Fibroblast of the conjunctiva (primary cell): Measurements from ENCODE around the gene CDKN2B-AS1.

ENCODE experiments used
- DNase-seq: peaks from one replicate; pipeline ENCODE4 v3.0.0-alpha.2; 2010; ENCODE audit warnings: low read depth

Gene CDKN2B-AS1

DNA sequence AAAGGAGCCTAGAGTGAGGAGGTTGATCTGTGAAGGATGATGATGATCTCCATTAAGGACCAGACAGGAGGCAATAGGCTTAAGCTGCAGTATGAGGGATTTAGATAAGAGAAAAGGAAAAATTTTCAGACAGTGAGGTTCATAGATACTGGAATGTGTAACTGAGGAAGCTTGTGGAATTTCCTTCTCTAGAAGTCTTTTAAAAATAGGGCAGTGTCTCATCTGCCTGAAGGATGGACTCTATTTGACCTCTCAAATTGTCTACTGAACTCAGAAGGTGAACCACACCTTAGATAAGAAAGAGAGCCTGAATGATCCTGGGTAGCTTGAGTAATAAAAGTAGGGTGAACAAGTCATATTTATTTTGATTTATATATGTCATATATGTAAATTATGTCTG, 162.7 kb downstream of the CDKN2B-AS1 start:
- DNase-seq = no peak

DNA sequence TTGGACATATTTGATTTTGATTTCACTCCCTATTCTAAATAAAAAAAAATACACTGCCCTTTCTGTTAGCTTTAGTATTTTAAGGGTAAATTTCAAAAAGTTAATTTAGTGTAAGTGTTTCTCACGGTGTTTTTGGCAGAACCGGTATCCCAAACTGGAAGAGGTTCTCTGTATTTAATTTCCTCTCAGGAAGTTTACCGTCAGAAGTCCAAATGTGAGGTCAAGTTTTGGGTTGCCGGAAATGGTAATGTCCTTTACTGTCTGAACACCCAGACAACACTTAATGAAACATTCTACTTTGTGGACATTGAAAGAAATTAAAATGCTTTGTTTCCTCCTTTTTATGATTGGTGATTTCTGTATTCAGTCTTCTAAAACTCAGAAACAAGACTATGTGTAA, 163.2 kb downstream of the CDKN2B-AS1 start:
- no peak for DNase-seq

GRCh38 chr9:22158271-22158670, 163.7 kb downstream of the CDKN2B-AS1 start:
- no peak for DNase-seq

GRCh38 chr9:22158927-22159346, 164.3 kb downstream of the CDKN2B-AS1 start:
- DNase-seq = peak; percentile 83

DNA sequence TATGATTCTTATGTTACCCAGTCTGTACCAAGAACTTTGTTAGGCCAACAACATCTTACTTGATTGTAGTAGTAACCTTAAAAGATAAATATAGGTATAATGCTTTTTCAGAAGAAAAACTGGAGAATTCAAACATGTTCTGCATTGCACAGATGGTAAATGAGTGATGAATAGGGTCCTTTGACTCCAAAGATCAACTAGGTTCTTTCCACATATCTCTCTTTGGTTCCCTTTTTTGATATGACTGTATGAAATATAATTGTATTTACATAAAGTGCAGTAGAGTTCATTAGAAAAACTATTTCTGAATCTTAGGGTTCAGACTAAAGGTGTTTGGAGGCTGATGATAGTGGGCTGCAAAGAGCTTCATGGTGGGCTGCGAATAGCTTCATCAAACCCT, 165.0 kb downstream of the CDKN2B-AS1 start:
- DNase-seq = no peak

DNA sequence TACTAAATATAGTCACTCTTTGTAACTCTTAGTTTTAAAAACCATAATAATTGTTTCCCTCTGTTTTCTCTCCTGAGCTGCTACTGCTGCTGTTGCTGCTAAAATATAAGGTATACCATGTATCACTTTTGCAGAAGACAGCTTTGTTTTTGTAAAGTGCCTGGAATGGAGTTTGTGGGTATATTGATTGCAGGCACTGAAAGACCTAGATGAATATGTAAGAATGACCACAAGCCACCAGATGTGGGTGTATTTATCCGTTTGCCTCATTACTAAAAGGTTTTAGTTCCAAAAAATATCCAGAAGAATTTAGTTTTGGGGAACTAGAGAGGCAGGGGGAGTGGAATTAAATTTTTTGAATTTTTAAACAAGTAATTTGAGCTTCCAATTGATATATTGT, 165.6 kb downstream of the CDKN2B-AS1 start:
- DNase-seq = no peak

- no peak for DNase-seq
These were observed 170.6 kb downstream of the CDKN2B-AS1 start for GRCh38 chr9:22165144-22165543.

DNA sequence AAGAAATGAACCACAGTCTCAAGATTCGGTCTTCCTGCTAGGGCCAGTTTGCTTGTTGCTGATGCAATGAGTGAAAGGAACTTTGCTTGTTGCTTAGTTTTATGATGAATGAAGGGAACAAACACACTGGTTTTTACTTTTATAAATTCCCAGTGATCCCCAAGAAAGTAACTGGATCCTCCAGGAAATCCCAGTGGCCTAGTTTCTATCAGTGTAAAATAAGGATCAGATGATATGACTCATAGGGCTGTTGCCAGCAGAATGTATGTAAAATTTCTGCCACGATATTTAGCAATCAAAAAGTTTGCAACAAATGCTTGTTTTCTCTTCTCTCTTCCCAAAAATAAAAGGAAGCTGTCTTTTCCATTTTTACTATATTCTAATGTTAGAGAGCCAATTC, 174.7 kb downstream of the CDKN2B-AS1 start:
- DNase-seq = peak; percentile 63

DNA sequence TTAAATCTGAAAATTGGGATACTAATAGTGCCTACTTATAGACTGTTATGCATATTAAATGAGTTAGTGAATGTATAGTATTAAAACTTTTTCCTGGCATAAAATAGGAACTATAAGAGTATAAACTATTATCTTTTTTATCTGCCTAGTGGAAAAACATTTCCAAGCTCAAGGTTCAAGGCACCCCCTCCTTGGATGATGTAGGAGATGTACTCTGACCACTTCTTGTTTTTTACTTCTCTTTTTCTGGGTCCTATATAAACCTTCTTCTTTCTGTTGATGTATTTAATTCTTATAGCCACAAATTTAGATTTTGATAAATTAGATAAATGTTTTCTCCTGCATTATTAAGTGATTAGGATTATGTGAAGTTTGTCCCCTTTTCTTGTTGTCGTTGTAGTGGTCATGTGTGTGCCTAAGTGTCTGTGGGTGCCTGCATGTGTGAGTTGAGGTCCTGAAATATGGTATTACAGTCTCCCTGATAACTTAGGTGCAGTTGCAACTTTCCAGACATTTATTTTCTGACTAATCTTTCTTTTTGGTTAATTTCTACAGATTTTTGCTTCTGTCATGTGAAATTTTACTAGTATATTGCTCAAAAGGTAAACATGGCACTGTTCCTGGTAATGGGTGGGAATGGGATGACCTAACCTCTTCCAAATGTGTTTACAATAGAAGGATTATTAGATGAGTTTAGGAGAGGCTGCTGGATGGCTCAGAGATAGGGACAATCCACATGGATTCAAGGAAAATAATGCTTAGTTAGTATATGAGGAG, 175.3 kb downstream of the CDKN2B-AS1 start:
- peak; percentile 49 for DNase-seq
